IMR-90 (cell line): Measurements from ENCODE around the gene KRTAP4-12. TPM values are rescaled to one million over a fixed set of nuclear protein-coding genes. Genes with fewer than 3 reads are reported as not detected.

Source experiments
- ATAC-seq: fragments of 200-7000 bp; cut with Tn5 transposase; 2 replicates; pipeline ENCODE4 v1.9.1; 2020; ENCODE audit warnings: low read depth, mild to moderate bottlenecking, moderate library complexity
- BruUV-seq: library from RNA; stranded (reverse); fragments of 400-500 nt; replicated peaks from 2 replicates; lab custom pipeline; 2021; lab: Mats Ljungman, UMichigan
- CTCF ChIA-PET: fragments of 300-600 bp; formaldehyde crosslinking; extraction: SDS; loops from one replicate; lab custom pipeline; 2021; ENCODE audit warnings: antibody characterized with exemption; lab: Yijun Ruan, JAX
- POLR2A ChIA-PET: fragments of 300-600 bp; sonication (Branson Sonifier 250); formaldehyde crosslinking; loops from one replicate; lab custom pipeline; 2022; ENCODE audit warnings: antibody characterized with exemption; ENCODE audit not compliant: unreplicated experiment; lab: Charles Lee
- DNase-seq: peaks from one replicate; pipeline ENCODE4 v3.0.0; 2013
- H2AFZ ChIP-seq: replicated peaks from 2 replicates; pipeline ENCODE3; 2013; ENCODE audit warnings: low read length, mild to moderate bottlenecking; ENCODE audit not compliant: poor library complexity
- H2AK5ac ChIP-seq: 2 replicates; pipeline ENCODE4 v1.6.1; 2013; ENCODE audit warnings: low read depth, low read length, inconsistent platforms
- H2AK9ac ChIP-seq: replicated peaks from 2 replicates; pipeline ENCODE3; 2013; ENCODE audit warnings: mild to moderate bottlenecking, low read depth, low read length, moderate library complexity; ENCODE audit not compliant: poor library complexity
- H2BK120ac ChIP-seq: 2 replicates; pipeline ENCODE4 v1.6.1; 2013; ENCODE audit warnings: low read depth, low read length, inconsistent platforms
- H2BK15ac ChIP-seq: 3 replicates; pipeline ENCODE4 v1.6.1; 2013; ENCODE audit warnings: low read depth, low read length, inconsistent platforms
- H2BK20ac ChIP-seq: 2 replicates; pipeline ENCODE4 v1.6.1; 2013; ENCODE audit warnings: low read depth, mild to moderate bottlenecking, inconsistent platforms, low read length, moderate library complexity
- H2BK5ac ChIP-seq: 2 replicates; pipeline ENCODE4 v1.6.1; 2013; ENCODE audit warnings: mild to moderate bottlenecking, low read depth, low read length, inconsistent platforms; ENCODE audit not compliant: poor library complexity, severe bottlenecking
- H3K14ac ChIP-seq: replicated peaks from 2 replicates; pipeline ENCODE4 v1.6.1; 2013; ENCODE audit warnings: low read depth, low read length, inconsistent platforms
- H3K18ac ChIP-seq: 2 replicates; pipeline ENCODE4 v1.6.1; 2013; ENCODE audit warnings: low read depth, low read length, control low read depth
- H3K23ac ChIP-seq: 2 replicates; pipeline ENCODE4 v1.6.1; 2013; ENCODE audit warnings: low read depth, low read length, inconsistent platforms
- H3K27ac ChIP-seq: 2 replicates; pipeline ENCODE4 v1.5.1; 2013; ENCODE audit warnings: mild to moderate bottlenecking, control low read depth, low read length; ENCODE audit not compliant: insufficient read depth
- H3K27me3 ChIP-seq: 2 replicates; pipeline ENCODE4 v1.6.1; 2013; ENCODE audit warnings: low read length; ENCODE audit not compliant: control insufficient read depth, insufficient read depth
- H3K36me3 ChIP-seq: 2 replicates; pipeline ENCODE4 v1.6.1; 2013; ENCODE audit warnings: low read length, mixed read lengths; ENCODE audit not compliant: control insufficient read depth, insufficient read depth
- H3K4ac ChIP-seq: 2 replicates; pipeline ENCODE4 v1.6.1; 2013; ENCODE audit warnings: low read depth, low read length, inconsistent platforms
- H3K4me1 ChIP-seq: 2 replicates; pipeline ENCODE4 v1.6.1; 2013; ENCODE audit warnings: low read length, mixed read lengths; ENCODE audit not compliant: control insufficient read depth, insufficient read depth
- H3K4me2 ChIP-seq: 2 replicates; pipeline ENCODE4 v1.6.1; 2013; ENCODE audit warnings: low read depth, mild to moderate bottlenecking, control low read depth, low read length, moderate library complexity
- H3K4me3 ChIP-seq: 2 replicates; pipeline ENCODE4 v1.5.1; 2013; ENCODE audit warnings: low read depth, mild to moderate bottlenecking, control low read depth, low read length, moderate library complexity; ENCODE audit not compliant: insufficient read depth
- H3K56ac ChIP-seq: 2 replicates; pipeline ENCODE4 v1.6.1; 2013; ENCODE audit warnings: low read length, inconsistent platforms; ENCODE audit not compliant: insufficient read depth; ENCODE audit errors: extremely low read depth
- H3K79me1 ChIP-seq, 2 experiments: 2 replicates each; pipeline ENCODE4 v1.6.1; 2013; ENCODE audit warnings: low read length in 2 of 2, inconsistent platforms in 1 of 2, low read depth in 1 of 2
- H3K9ac ChIP-seq: 2 replicates; pipeline ENCODE4 v1.6.1; 2013; ENCODE audit warnings: low read depth, low read length, control low read depth
- H3K9me1 ChIP-seq: 2 replicates; pipeline ENCODE4 v1.6.1; 2013; ENCODE audit warnings: low read length, inconsistent platforms; ENCODE audit not compliant: insufficient read depth
- H3K9me3 ChIP-seq: 2 replicates; pipeline ENCODE4 v1.6.1; 2013; ENCODE audit warnings: low read length; ENCODE audit not compliant: control insufficient read depth, insufficient read depth
- H4K20me1 ChIP-seq: 2 replicates; pipeline ENCODE4 v1.6.1; 2013; ENCODE audit warnings: low read length, inconsistent platforms; ENCODE audit not compliant: insufficient read depth
- H4K5ac ChIP-seq: 2 replicates; pipeline ENCODE4 v1.6.1; 2013; ENCODE audit warnings: mild to moderate bottlenecking, low read depth, low read length, control low read depth
- H4K8ac ChIP-seq, 2 experiments: 2 replicates each; pipeline ENCODE4 v1.6.1; 2013; ENCODE audit warnings: low read depth in 2 of 2, low read length in 2 of 2, control low read depth in 1 of 2, inconsistent platforms in 1 of 2
- H4K91ac ChIP-seq: 2 replicates; pipeline ENCODE4 v1.6.1; 2013; ENCODE audit warnings: low read depth, low read length, inconsistent platforms; ENCODE audit not compliant: insufficient read depth
- CTCF ChIP-seq: conservative IDR thresholded peaks from 2 replicates; pipeline ENCODE4 v1.5.1; 2012; ENCODE audit warnings: mild to moderate bottlenecking, low read depth, low read length, improper control_type of control experiment
- FOS ChIP-seq: fragments of 150-350 bp; IDR thresholded peaks from 2 replicates; pipeline ENCODE4 v1.6.1; 2016; ENCODE audit warnings: low read depth, low read length
- SMC3 ChIP-seq: fragments of 150-350 bp; IDR thresholded peaks from 2 replicates; pipeline ENCODE4 v1.6.1; 2016; ENCODE audit warnings: low read depth, mild to moderate bottlenecking, antibody characterized with exemption, low read length, moderate library complexity
- WGBS, 2 experiments: methylation state at CpG; one replicate each; pipeline versions ENCODE4 v1.1.5 to v1.1.7; 2013; ENCODE audit warnings: missing lambda C conversion rate in 2 of 2; ENCODE audit not compliant: insufficient read length in 1 of 2; ENCODE audit errors: extremely low coverage in 2 of 2; 5-methylcytosine and 5-hydroxymethylcytosine counted together
- dilution Hi-C: fragments of 300-500 bp; cut with HindIII; formaldehyde crosslinking; loops from one replicate; pipeline ENCODE4 v1.14.3; 2018; ENCODE audit warnings: low sequenced_read_pairs; ENCODE audit not compliant: unreplicated experiment
- in situ Hi-C: fragments of 300-500 bp; cut with MboI; formaldehyde crosslinking; loops from 3 replicates; pipeline ENCODE4 v1.14.3; 2019; ENCODE audit warnings: low sequenced_read_pairs, inconsistent platforms, mixed read lengths
- intact Hi-C: fragments of 100-400 bp; cut with micrococcal nuclease; formaldehyde crosslinking; loops from 2 replicates; pipeline ENCODE4 v1.10.0; 2022
- polyA plus RNA-seq, 3 experiments: library from polyadenylated mRNA; depleted of rRNA; stranded (reverse); fragments of >200 nt; gene quantifications; 2 replicates each; pipeline ENCODE4 v1.2.3, GENCODE V29; 2012; ENCODE audit warnings: low replicate concordance in 1 of 3
- total RNA-seq: library from RNA; depleted of rRNA; stranded (reverse); fragments of >200 nt; gene quantifications from 2 replicates; pipeline ENCODE4 v1.2.3, GENCODE V29; 2012

The KRTAP4-12 gene
- total and polyA plus RNA-seq, 2 of the 4 experiments (the other 2 are of a cell fraction) = 0.18 to 1.1 TPM

- no peak within 1 kb of the TSS for H3K9ac ChIP-seq
- CTCF ChIA-PET = no interaction called here
- no peak for TF ChIP-seq SMC3
- TF ChIP-seq FOS = no peak
- TF ChIP-seq CTCF = no peak
- DNase-seq (no peak), ATAC-seq (no peak)
- H3K79me1 ChIP-seq = no peaks in the 10 kb centered on the region
- in situ Hi-C loops (no loop called here), intact Hi-C loops (no loop called here), dilution Hi-C loops (no loop called here)
- POLR2A ChIA-PET = no interaction called here
- H3K36me3 ChIP-seq = no peaks in the 10 kb centered on the region
- peak within 1 kb of the TSS; percentile 94 for H3K4ac ChIP-seq
- no peak within 1 kb of the TSS for H3K4me3 ChIP-seq
- H2AFZ ChIP-seq = no peak within 1 kb of the TSS
- H3K14ac ChIP-seq = peak within 1 kb of the TSS; percentile 85
- H3K23ac ChIP-seq = peak within 1 kb of the TSS; percentile 79; the same call in 1 of the 2 replicates
- peaks cover 4% of the 10 kb centered on the region; the same call in 1 of the 2 replicates for H3K4me1 ChIP-seq
- H4K91ac ChIP-seq = peak within 1 kb of the TSS; percentile 68
- no peak within 1 kb of the TSS for H2AK9ac ChIP-seq
- H3K9me3 ChIP-seq = no peaks in the 10 kb centered on the region
- peak within 1 kb of the TSS; percentile 86 for H2AK5ac ChIP-seq
- H2BK15ac ChIP-seq = peak within 1 kb of the TSS; percentile 70; the same call in 1 of the 3 replicates
- H3K9me1 ChIP-seq = peaks cover 6% of the 10 kb centered on the region
- H2BK5ac ChIP-seq = peak within 1 kb of the TSS; percentile 95
- H4K5ac ChIP-seq = peak within 1 kb of the TSS; percentile 0; the same call in 1 of the 2 replicates
- peak within 1 kb of the TSS; percentile 86 for H2BK120ac ChIP-seq
- peak within 1 kb of the TSS; percentile 95 for H2BK20ac ChIP-seq
- WGBS, 2 experiments = 71% methylated on average over 1 of the region's 4 CpGs; no CpG with 5 or more reads in 1 of the 2 experiments
- no TSS peak for BruUV-seq
- H3K56ac ChIP-seq = no peak within 1 kb of the TSS
- H3K4me2 ChIP-seq = no peak within 1 kb of the TSS
- no peaks in the 10 kb centered on the region for H4K20me1 ChIP-seq
- H3K27me3 ChIP-seq = no peaks in the 10 kb centered on the region
- H3K18ac ChIP-seq = peak within 1 kb of the TSS; percentile 76; the same call in 1 of the 2 replicates
- peak within 1 kb of the TSS; percentile 32 to 53 for H4K8ac ChIP-seq
- no peak within 1 kb of the TSS; the same call in 1 of the 2 replicates for H3K27ac ChIP-seq
Observed at GRCh38 chr17:41098042-41098441, 25.9 kb downstream of the KRTAP4-12 start, which contains the start of gene KRTAP4-8. TSS of gene KRTAP4-8 (minus strand) at chr17:41098142. CDS start at chr17:41098084, 58 bp downstream.
